ENCODE measurements around the gene OSGIN1.

The OSGIN1 gene

DNA sequence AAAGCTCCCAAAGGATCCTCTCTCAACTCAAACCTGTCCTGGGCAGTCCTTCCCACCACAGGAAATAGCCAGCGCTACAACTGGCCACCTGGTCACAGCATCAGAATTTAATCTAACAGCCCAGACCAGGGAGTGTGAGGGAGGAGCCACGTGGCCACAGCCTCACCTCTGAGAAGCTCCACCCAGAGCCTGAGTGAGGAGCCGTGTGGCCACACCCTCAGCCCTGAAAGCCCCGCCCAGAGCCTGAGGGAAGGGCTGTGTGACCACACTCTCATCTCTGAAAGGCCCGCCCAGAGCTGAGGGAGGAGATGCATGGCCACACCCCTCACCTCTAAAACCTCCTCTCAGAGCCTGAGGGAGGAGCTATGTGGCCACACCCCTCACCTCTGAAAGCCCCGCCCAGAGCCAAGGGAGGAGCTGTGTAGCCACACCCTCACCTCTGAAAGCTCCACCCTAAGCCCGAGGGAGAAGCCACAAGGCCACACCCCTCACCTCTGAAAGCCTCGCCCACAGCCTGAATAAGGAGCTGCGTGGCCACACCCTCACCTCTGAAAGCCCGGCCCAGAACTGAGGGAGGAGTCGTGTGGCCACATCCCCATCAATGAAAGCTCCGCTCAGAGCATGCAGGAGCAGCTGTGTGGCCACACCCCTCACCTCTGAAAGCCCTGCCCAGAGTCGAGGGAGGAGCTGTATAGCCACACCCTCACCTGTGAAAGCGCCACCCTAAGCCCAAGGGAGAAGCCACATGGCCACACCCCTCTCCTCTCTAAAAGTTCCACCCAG is 60.9 kb downstream of the OSGIN1 start:
- H3K4ac ChIP-seq (ENCODE audit: low read depth, low read length), result no peak overlapping the region
- no peaks in the 10 kb centered on the region for H3K4me1 ChIP-seq (ENCODE audit: control insufficient read depth in 1 of 2, insufficient read depth in 2 of 2, low read length in 2 of 2)
- no peak overlapping the region for H3K14ac ChIP-seq (ENCODE audit: low read length)
- no peak overlapping the region for H3K23ac ChIP-seq (ENCODE audit: low read length)
- no peak overlapping the region for H2AFZ ChIP-seq (ENCODE audit: insufficient read depth, low read length, poor library complexity)
- no peaks in the 10 kb centered on the region for H3K79me2 ChIP-seq (ENCODE audit: control insufficient read depth, insufficient read depth, low read length, poor library complexity)
- no peaks in the 10 kb centered on the region for H3K27me3 ChIP-seq (ENCODE audit: insufficient read depth, low read length)
- no peak overlapping the region for H3K9ac ChIP-seq (ENCODE audit: low read length)
- no peaks in the 10 kb centered on the region for H3K9me3 ChIP-seq (ENCODE audit: insufficient read depth, low read depth, low read length)
- no peak overlapping the region for H3K4me3 ChIP-seq (ENCODE audit: low read depth, low read length)
- no peak overlapping the region for H2AK5ac ChIP-seq (ENCODE audit: low read length)
- DNase-seq, result peak; percentile 27 to 39
- H3K36me3 ChIP-seq (ENCODE audit: control insufficient read depth in 1 of 2, insufficient read depth in 2 of 2, low read length in 2 of 2), result no peaks in the 10 kb centered on the region
- no peak overlapping the region for H3K27ac ChIP-seq (ENCODE audit: low read depth, low read length)
- no peak overlapping the region for H2BK5ac ChIP-seq (ENCODE audit: low read depth, low read length, poor library complexity)
- no peak overlapping the region for H3K18ac ChIP-seq (ENCODE audit: low read length)
- H4K12ac ChIP-seq (ENCODE audit: low read depth, low read length), result no peak overlapping the region
- no peak overlapping the region for H2BK12ac ChIP-seq (ENCODE audit: low read length)
- no CpG with 5 or more reads among the region's 14 CpGs for WGBS (ENCODE audit: extremely low coverage, insufficient coverage, insufficient read length)
- no peak overlapping the region for H3K4me2 ChIP-seq (ENCODE audit: low read length)
- H2BK120ac ChIP-seq (ENCODE audit: insufficient read depth, low read length, poor library complexity), result no peak overlapping the region
- H4K91ac ChIP-seq (ENCODE audit: low read depth, low read length), result no peak overlapping the region
- H3K79me1 ChIP-seq (ENCODE audit: low read length), result no peaks in the 10 kb centered on the region
- no peak overlapping the region for H4K8ac ChIP-seq (ENCODE audit: low read depth, low read length)

DNA sequence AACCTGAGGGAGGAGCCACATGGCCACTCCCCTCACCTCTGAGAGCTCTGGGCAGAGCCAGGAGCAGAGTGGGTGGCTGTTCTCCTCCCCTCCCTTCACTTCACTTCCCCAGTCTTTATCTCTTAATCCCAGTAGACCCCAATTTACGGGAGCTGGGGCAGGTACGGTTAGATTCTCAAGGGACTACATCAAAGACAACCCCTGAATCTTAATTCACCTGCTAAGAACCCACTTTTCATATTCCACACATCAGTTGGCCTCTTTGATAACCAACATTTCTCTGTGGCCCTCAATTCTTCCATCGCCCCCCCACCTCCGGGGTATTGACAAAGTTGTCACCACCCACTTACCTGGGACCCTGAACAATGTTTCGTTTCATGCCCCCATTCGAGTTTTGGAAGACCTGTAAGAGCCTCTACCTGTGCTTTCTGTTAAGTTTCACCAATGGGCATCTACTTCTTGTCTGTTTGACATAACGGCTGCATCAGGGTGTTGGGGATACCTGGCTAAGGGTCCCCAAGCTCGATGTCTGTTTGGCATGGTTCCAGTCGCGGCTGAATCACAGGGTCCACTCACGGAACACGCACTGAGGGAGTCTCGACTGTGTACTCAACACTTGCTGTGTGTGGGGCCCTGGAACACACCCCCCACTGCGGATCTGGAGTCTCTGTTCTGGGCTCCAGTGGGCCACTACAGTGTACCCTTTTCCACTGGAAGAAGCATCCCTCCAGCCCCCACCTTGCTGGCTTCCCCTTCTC is 61.7 kb downstream of the OSGIN1 start:
- Histone ChIP-seq H3K27ac (ENCODE audit: low read depth, low read length) (no peak overlapping the region), H3K4me1 (ENCODE audit: control insufficient read depth in 1 of 2, insufficient read depth in 2 of 2, low read length in 2 of 2) (no peaks in the 10 kb centered on the region), H2AK5ac (ENCODE audit: low read length) (no peak overlapping the region), H4K12ac (ENCODE audit: low read depth, low read length) (no peak overlapping the region), H3K36me3 (ENCODE audit: control insufficient read depth in 1 of 2, insufficient read depth in 2 of 2, low read length in 2 of 2) (no peaks in the 10 kb centered on the region), H3K14ac (ENCODE audit: low read length) (no peak overlapping the region), H3K4ac (ENCODE audit: low read depth, low read length) (no peak overlapping the region), H2BK5ac (ENCODE audit: low read depth, low read length, poor library complexity) (no peak overlapping the region), H3K23ac (ENCODE audit: low read length) (no peak overlapping the region), H4K91ac (ENCODE audit: low read depth, low read length) (no peak overlapping the region), H3K4me3 (ENCODE audit: low read depth, low read length) (no peak overlapping the region), H3K9me3 (ENCODE audit: insufficient read depth, low read depth, low read length) (peaks cover 2% of the 10 kb centered on the region), H3K79me2 (ENCODE audit: control insufficient read depth, insufficient read depth, low read length, poor library complexity) (no peaks in the 10 kb centered on the region), H3K18ac (ENCODE audit: low read length) (no peak overlapping the region), H3K79me1 (ENCODE audit: low read length) (no peaks in the 10 kb centered on the region), H3K4me2 (ENCODE audit: low read length) (no peak overlapping the region), H3K27me3 (ENCODE audit: insufficient read depth, low read length) (no peaks in the 10 kb centered on the region), H2AFZ (ENCODE audit: insufficient read depth, low read length, poor library complexity) (no peak overlapping the region), H3K9ac (ENCODE audit: low read length) (no peak overlapping the region), H2BK12ac (ENCODE audit: low read length) (no peak overlapping the region), H4K8ac (ENCODE audit: low read depth, low read length) (no peak overlapping the region), H2BK120ac (ENCODE audit: insufficient read depth, low read length, poor library complexity) (no peak overlapping the region)
- WGBS (ENCODE audit: extremely low coverage, insufficient coverage, insufficient read length), result no CpG with 5 or more reads among the region's 14 CpGs
- DNase-seq, result no peak

DNA sequence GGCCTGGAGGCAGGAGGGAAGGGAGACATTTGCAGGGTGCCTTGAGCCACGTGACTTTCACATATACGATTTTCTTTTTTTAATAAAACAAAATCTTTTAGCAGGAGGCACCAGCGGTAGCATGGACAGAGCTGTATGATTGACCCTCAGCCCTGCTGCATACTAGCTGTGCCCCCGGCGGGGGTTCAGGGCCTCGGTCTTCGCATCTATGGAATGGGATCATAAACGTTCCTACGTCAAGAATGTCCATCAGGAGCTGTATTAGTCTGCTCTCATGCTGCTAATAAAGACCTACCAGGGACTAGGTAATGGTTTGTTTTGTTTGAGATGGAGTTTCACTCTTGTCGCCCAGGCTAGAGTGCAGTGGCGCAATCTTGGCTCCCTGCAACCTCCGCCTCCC is 62.4 kb downstream of the OSGIN1 start:
- Histone ChIP-seq H3K14ac (ENCODE audit: low read length) (no peak overlapping the region), H3K4me1 (ENCODE audit: control insufficient read depth in 1 of 2, insufficient read depth in 2 of 2, low read length in 2 of 2) (no peaks in the 10 kb centered on the region), H3K18ac (ENCODE audit: low read length) (no peak overlapping the region), H3K79me1 (ENCODE audit: low read length) (no peaks in the 10 kb centered on the region), H3K23ac (ENCODE audit: low read length) (no peak overlapping the region), H3K9me3 (ENCODE audit: insufficient read depth, low read depth, low read length) (peaks cover 8% of the 10 kb centered on the region), H4K91ac (ENCODE audit: low read depth, low read length) (no peak overlapping the region), H3K27ac (ENCODE audit: low read depth, low read length) (no peak overlapping the region), H3K36me3 (ENCODE audit: control insufficient read depth in 1 of 2, insufficient read depth in 2 of 2, low read length in 2 of 2) (no peaks in the 10 kb centered on the region), H3K9ac (ENCODE audit: low read length) (no peak overlapping the region), H4K8ac (ENCODE audit: low read depth, low read length) (no peak overlapping the region), H3K27me3 (ENCODE audit: insufficient read depth, low read length) (no peaks in the 10 kb centered on the region), H3K4me2 (ENCODE audit: low read length) (no peak overlapping the region), H3K4me3 (ENCODE audit: low read depth, low read length) (no peak overlapping the region), H2BK120ac (ENCODE audit: insufficient read depth, low read length, poor library complexity) (no peak overlapping the region), H4K12ac (ENCODE audit: low read depth, low read length) (no peak overlapping the region), H3K4ac (ENCODE audit: low read depth, low read length) (no peak overlapping the region), H2AK5ac (ENCODE audit: low read length) (no peak overlapping the region), H2BK5ac (ENCODE audit: low read depth, low read length, poor library complexity) (no peak overlapping the region), H2BK12ac (ENCODE audit: low read length) (no peak overlapping the region), H2AFZ (ENCODE audit: insufficient read depth, low read length, poor library complexity) (no peak overlapping the region), H3K79me2 (ENCODE audit: control insufficient read depth, insufficient read depth, low read length, poor library complexity) (no peaks in the 10 kb centered on the region)
- no peak for DNase-seq
- no CpG with 5 or more reads among the region's 12 CpGs for WGBS (ENCODE audit: extremely low coverage, insufficient coverage, insufficient read length)

Data from trophoblast cell (in vitro differentiated cells and primary cell).